Stimulated activated naive CD4-positive, alpha-beta T cell treated with Interleukin-2 at 50 U/mL for 16 hours (primary cell): ENCODE data around the gene KLF6.
A peak's percentile ranks its signal among the peaks of the same experiment; 100 is the strongest.

Experiments
- DNase-seq: peaks from one replicate; lab custom pipeline; 2025; lab: John Stamatoyannopoulos, UW

The KLF6 gene

GRCh38 chr10:3774814-3775695, 10.0 kb downstream of the KLF6 start:
- DNase-seq, result no peak

GRCh38 chr10:3774018-3774813, 10.8 kb downstream of the KLF6 start:
- no peak for DNase-seq

GRCh38 chr10:3773460-3774017, 11.5 kb downstream of the KLF6 start:
- no peak for DNase-seq

GRCh38 chr10:3772361-3773171, 12.4 kb downstream of the KLF6 start:
- no peak for DNase-seq

- DNase-seq, result no peak
These were observed 14.3 kb downstream of the KLF6 start for GRCh38 chr10:3770611-3771110.

GRCh38 chr10:3769556-3769955, 15.5 kb downstream of the KLF6 start:
- no peak for DNase-seq

- no peak for DNase-seq
These were observed 18.8 kb downstream of the KLF6 start for GRCh38 chr10:3766046-3766756.

GRCh38 chr10:3765146-3765545, 19.9 kb downstream of the KLF6 start:
- peak; percentile 14 for DNase-seq

- no peak for DNase-seq
These were observed 20.3 kb downstream of the KLF6 start for GRCh38 chr10:3764626-3765112.

- DNase-seq, result no peak
These were observed 21.0 kb downstream of the KLF6 start for GRCh38 chr10:3763852-3764625.

GRCh38 chr10:3763035-3763456, 22.0 kb downstream of the KLF6 start:
- DNase-seq, result peak; percentile 13

GRCh38 chr10:3762309-3762708, 22.7 kb downstream of the KLF6 start:
- DNase-seq, result no peak

GRCh38 chr10:3761904-3762303, 23.1 kb downstream of the KLF6 start:
- DNase-seq, result no peak

GRCh38 chr10:3761021-3761686, 23.9 kb downstream of the KLF6 start:
- peak; percentile 17 for DNase-seq

GRCh38 chr10:3760083-3760482, 24.9 kb downstream of the KLF6 start:
- no peak for DNase-seq

GRCh38 chr10:3759397-3759796, 25.6 kb downstream of the KLF6 start:
- DNase-seq, result no peak

GRCh38 chr10:3758491-3758970, 26.5 kb downstream of the KLF6 start:
- no peak for DNase-seq

GRCh38 chr10:3757638-3758490, 27.1 kb downstream of the KLF6 start:
- peak; percentile 75 for DNase-seq
